Medulla oblongata (tissue), 1 donor: Measurements from ENCODE around the gene HDGFL3.
"Not testable (repeated sequence)": the region's sequence is repeated elsewhere in the genome, so short reads cannot be mapped to it uniquely, and the experiment has no call there.

ENCODE experiments used
- DNase-seq: peaks from one replicate; pipeline ENCODE4 v3.0.0-alpha.2; 2015; ENCODE audit errors: extremely low spot score

HDGFL3 gene

DNA sequence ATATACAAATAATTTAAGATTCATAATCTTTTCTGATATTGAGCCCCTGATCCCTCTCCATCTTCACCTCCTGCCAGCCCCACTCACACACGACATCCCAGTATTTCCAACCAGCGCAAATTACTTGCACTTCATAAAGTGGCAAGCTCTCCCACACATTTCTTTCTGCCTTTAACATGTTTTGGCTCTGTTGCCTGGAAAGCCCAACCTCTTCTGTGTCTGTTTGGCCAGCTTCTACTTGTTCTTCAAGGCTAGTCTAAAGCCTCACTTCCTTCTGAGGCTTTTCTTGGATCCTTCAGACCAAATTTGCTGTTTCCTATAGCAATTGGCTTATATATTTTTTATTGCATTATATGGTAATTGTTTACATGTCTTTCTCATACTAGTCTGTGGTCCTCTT lies 105.3 kb downstream of the HDGFL3 start:
- DNase-seq = no peak

DNA sequence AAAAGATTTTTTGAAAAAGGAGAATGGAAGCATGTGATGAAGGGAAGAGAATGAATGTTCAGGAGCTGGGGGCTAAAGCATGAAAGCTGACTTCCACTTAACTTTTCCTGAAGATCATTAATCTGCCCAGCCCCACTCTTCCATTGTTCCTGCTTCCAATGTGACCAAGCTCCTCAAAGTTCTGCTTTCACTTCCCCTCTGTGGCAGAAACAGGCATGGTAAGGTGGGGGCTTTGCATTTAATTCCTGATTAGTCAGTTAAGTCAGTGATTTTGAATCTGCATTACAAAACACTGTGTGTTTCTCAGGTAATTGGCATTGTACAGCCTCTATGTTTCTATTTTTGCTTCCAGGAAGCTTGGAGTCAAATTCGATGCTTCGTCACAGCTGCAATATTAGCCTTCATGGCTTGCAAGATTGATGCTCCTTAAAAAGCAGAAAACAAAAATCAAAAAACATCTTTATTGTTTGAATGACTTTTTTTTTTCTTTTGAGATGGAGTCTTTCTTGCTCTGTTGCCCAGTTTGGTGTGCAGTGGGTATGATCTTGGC lies 107.5 kb downstream of the HDGFL3 start:
- DNase-seq = peak; percentile 76

DNA sequence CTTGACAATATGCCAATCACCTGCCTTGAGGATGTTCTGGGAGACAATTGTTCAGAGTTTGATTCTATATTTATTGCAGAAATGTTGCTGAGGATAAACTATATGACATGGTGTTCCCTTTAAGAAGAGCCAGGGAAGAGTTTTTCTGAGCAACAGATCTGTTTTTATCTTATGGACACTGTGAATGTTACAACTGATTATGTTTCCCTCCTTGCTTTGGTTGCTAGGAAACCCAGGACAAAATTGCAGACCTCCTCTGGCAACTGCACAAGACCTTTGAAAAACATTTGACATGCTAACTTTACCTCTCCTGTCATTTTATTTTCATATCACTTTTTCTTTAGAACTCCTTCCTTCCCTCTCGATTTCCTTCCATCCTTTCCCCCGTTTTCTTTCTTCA lies 108.3 kb downstream of the HDGFL3 start:
- no peak for DNase-seq

DNA sequence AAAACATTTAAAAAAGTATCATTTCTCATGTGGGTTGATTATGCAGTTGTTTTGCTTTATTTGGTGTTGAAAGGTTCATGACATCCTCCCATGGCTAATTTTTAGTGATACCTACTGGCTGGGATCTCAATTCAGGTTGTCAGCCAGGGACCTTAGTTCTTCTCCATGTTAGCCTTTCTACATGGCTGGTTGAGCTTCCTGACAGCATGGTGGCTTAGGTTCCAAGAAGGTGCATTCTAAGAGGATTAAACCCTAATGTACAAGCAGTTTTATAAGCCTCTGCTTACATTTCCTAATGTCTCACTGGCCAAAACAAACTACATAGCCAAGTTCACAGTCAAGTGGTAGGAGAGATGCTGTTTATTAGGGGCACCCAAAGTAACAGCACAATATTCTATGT lies 109.5 kb downstream of the HDGFL3 start:
- no peak for DNase-seq

DNA sequence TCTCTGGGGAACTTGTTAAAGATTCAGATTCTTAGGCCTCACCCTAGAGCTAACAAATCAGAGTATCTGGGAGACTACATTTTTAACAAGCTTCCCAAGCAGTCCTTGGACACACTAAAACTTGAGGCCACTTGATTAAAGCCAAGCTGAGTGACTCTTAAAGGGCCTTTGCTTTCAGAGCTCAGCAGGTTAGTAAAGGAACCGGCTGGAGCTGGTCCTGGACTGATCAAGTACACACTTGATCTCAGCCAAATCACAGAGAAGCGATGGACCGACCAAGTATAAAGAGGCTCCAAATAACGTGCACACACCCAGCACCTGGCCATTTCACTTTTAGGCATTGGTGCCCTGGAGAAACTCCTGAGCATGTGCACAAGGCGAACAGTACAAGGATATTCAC lies 113.0 kb downstream of the HDGFL3 start:
- DNase-seq = no peak

DNA sequence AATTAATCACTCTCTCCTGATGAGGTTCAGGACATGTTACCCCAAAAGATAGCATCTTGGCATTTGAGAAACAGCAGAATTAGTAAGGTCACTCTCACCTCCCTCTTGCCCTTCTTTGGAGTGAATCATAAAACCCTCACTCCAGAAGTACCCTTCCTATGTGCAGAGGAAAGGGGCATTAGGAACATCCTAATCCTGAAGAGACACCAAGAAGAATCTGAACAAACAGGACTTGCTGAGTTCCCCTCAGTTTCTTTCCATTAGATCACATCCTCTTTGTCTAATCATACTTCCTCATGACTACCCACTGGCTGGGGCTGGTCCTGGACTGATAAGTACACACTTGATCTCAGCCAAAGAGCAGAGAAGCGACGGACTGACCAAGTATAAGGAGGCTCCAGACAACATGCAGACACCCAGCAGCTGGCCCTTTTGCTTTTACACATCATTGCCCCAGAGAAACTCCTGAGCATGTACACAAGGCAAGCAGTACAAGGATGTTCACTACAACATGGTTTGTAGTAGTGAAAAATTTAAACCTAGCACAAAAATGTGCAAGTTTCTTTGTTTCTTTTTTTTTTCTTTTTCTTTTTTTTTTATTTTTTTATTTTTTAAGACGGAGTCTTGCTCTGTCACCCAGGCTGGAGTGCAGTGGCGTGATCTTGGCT lies 115.2 kb downstream of the HDGFL3 start:
- DNase-seq = peak; percentile 86

DNA sequence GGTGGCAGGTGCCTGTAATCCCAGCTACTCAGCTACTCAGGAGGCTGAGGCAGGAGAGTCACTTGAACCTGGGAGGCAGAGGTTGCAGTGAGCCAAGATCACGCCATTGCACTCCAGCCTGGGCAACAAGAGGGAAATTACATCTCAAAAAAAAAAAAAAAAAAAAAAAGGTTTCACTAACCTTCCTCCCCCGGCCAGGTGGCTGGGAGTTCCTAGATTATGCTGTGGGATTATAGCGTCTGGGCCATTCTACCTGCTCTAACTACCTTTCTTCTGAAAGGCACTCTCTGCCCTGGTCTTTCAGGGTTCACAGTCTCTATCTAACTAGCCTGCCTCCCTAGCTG lies 115.7 kb downstream of the HDGFL3 start:
- DNase-seq = not testable (repeated sequence)

DNA sequence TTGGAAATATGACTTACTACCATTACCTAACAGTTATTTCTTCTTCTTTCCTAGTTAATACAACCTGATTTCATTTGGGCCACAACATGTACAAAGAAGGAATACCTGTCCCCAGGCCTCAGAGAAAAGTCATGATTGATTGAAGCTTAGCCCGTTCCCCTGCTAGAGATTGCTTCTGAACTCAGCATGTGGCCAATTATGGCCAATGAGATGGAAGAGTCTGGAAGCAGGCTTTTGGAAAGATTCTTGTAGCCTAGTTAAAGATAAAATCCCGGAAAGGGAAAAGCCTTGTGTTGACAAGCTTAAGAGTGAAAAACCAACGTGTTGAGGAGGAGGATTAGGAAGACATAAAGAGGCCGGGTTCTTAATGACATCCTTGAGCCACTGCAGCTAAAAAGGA lies 117.2 kb downstream of the HDGFL3 start:
- no peak for DNase-seq

DNA sequence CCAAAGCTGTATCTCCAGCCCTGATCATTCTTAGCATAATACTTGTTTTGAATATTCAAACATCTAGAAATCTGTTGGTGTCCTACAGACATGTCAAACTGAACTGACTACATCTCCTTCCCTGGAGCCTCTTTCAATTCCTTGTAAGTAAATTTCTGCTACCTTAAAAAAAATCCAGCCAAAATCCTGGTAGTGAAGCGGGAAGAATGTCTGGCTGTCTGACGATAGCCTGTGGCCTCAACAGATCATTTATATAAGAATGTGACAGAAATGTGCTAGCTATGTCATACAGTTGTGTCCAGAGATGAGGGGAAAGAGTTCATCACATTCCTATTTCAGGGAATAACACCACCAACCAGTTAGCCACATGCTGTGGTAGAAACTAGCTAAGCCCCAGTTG lies 118.7 kb downstream of the HDGFL3 start:
- DNase-seq = no peak

DNA sequence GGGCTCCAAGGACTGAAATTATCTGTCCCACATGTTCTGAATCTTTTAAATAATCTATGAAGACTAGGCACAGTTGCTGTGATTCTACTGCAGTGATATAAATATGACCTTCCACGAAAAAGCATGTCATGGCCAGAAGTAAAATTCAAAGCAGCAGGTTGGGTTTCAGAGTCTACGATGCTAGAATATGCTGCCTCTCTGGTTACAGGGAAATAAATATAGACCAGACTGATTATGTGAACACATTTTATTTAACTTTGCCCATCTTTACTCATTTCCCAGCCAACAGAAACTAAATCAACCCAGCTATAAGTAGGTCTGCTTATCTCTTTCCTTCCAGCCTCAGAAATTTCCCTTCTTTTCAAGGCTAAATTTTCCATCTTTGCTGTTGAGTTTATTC lies 120.0 kb downstream of the HDGFL3 start:
- DNase-seq = no peak

DNA sequence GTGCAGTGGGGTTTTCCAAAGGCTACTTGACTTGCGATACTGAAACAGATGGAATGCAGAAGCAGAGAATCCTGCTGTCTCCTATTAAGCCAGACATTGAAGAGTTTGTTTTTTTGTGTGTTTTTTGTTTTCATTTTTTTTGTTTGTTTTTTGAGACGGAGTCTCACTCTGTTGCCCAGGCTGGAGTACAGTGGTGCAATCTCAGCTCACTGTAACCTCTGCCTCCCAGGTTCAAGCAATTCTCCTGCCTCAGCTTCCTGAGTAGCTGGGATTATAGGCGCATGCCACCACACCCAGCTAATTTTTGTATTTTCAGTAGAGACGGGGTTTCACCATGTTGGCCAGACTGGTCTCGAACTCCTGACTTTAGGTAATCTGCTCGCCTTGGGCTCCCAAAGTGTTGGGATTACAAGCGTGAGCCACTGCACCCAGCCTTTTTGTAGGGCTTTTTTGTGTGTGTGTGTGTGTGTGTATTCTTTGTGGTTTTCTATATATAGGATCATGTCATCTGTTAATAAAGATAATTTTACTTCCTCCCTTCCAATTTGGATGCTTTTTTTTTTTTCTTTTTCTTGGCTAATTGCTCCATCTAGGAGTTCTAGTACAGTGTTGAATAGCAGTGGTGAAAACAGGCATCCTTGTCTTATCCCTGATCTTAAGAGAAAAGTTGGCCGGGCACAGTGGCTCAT lies 121.6 kb downstream of the HDGFL3 start:
- not testable (repeated sequence) for DNase-seq

DNA sequence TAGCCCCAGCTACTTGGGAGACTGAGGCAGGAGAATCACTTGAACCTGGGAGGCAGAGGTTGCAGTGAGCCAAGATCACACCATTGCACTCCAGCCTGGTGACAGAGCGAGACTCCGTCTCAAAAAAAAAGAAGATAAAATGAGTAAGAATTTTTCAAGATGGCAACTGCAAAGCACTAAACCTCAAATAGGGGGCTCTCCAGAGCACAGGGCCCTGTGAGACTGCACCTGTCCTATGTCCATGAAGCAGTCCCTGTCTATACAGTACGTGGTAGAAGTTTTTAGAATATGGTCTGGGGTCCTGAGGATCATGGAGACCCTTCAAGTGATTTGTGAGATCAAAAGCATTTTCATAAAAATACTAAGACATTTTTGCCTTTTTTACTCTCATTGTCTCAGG lies 122.2 kb downstream of the HDGFL3 start:
- DNase-seq = not testable (repeated sequence)

DNA sequence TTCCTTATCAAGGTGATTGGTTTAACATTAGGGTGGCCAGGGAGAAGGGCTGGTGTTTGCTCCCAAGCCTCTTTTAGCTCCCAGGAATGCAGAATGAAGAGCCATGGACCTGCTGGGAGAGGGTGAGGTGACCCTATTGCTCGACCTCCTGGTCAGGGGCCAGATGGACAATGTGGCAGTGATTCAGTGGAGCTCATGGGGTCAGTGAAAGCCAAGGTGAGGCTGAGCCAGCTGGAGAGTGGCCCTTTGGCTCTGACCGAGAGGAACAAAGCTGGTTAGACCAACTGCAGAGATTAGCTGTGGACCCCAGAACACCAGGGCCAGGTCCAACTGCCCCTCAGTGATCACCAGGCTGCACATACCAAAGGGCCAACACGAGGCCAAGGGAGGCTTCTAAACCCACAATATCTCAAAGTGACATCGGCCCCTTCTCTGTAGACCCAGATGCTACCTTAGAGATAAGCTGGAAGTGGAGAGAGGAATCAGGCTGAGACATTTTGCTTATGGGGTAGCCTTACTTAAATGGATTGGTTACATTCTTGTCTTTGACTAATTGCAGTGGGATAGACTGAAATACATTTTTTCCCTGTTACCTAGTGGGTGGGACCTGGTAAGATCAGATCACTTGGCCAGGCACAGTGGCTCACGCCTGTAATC lies 124.8 kb downstream of the HDGFL3 start:
- DNase-seq = no peak

DNA sequence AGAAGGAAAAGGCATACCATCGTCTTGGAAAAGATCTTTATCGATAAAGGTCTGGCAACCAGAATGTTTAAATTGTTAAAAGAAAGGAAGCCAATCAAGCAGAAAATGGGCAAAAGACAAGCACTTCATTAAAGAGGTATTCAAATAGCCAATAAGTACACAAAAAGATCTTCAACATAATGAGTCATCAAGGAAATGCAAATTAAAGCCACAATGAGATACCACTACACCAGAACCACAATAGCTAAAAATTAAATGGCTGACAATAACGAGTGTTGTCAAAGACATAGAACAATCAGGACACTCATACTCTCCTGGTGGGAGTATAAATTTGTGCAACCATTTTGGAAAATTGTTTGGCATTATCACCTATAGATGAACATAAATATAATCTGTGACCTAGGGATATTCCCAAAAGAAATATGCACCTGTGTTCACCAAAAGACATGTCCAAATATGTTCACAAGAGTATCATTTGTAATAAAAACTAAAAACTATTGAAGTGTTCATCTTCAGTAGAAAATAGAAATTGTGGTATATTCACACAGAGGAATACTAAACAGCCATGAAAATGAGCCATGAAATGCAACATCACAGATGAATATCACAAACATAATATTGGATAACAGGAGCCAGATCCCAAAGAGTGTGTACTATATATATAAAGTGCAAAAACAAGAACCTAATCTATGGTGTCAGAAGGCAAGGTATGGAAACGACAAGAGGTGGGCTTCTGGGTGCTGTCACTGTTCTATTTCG lies 126.2 kb downstream of the HDGFL3 start:
- DNase-seq = no peak

DNA sequence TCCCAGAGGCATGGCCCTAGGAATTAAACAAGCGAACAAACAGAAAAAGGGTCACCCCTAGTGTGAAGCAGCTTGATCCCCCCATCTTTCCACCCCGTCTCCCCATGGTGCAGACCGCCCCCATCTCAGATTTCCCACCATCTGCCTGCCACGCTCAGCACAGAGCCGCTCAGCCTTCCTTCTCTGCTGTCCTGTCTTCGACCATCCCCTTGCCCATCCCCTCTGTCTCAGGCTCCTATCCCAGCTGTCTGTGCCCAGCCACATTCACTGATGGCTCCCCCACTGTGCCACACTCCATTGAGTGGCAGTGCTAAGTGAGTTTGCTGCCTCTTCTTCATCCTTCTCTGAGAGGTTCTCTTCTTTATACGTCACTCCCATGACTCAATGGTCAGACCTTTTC lies 128.9 kb downstream of the HDGFL3 start:
- no peak for DNase-seq
